Lung (tissue), 12 donors: ENCODE results near the gene UBA52. TPM values are rescaled to one million over a fixed set of nuclear protein-coding genes. Genes with fewer than 3 reads are reported as not detected.

Experiments used
- ATAC-seq: fragments of 200-7000 bp; cut with Tn5 transposase; one replicate; pipeline ENCODE4 v1.9.1; 2020; ENCODE audit warnings: moderate number of reproducible peaks; ENCODE audit not compliant: insufficient read depth, low FRiP score
- DNase-seq, 3 donors: peaks; one replicate each; pipeline ENCODE4 v3.0.0-alpha.2; 2013 to 2017
- H3K27ac ChIP-seq, 2 donors: one replicate each; pipeline ENCODE4 v1.5.1; 2013; ENCODE audit warnings: mild to moderate bottlenecking in 2 of 2, moderate library complexity in 2 of 2, control low read depth in 1 of 2, inconsistent platforms in 1 of 2, low read depth in 1 of 2, low read length in 1 of 2
- H3K27me3 ChIP-seq, 3 donors: one replicate each; pipeline ENCODE4 v1.5.1; 2013; ENCODE audit warnings: low read length in 2 of 3; ENCODE audit not compliant: control insufficient read depth in 3 of 3, insufficient read depth in 3 of 3
- H3K36me3 ChIP-seq, 4 donors: one replicate each; pipeline ENCODE4 v1.5.1; 2013; ENCODE audit warnings: low read length in 4 of 4, mild to moderate bottlenecking in 1 of 4, moderate library complexity in 1 of 4; ENCODE audit not compliant: control insufficient read depth in 4 of 4, insufficient read depth in 4 of 4
- H3K4me1 ChIP-seq, 5 donors: one replicate each; pipeline ENCODE4 v1.5.1; 2013; ENCODE audit warnings: low read length in 5 of 5, mild to moderate bottlenecking in 2 of 5, moderate library complexity in 1 of 5; ENCODE audit not compliant: control insufficient read depth in 5 of 5, insufficient read depth in 5 of 5
- H3K4me3 ChIP-seq: one replicate; pipeline ENCODE4 v1.5.1; 2013; ENCODE audit warnings: mild to moderate bottlenecking, control low read depth, moderate library complexity
- H3K9ac ChIP-seq, 2 donors: one replicate each; pipeline ENCODE4 v1.5.1; 2013; ENCODE audit warnings: low read length in 2 of 2, control low read depth in 1 of 2; ENCODE audit not compliant: insufficient read depth in 1 of 2
- H3K9me3 ChIP-seq, 4 donors: one replicate each; pipeline ENCODE4 v1.5.1; 2013; ENCODE audit warnings: low read length in 3 of 4, mild to moderate bottlenecking in 1 of 4, moderate library complexity in 1 of 4; ENCODE audit not compliant: control insufficient read depth in 4 of 4, insufficient read depth in 3 of 4
- WGBS, 2 donors: extraction: QIAGEN DNeasy Blood & Tissue Kit; methylation state at CpG; one replicate each; pipeline ENCODE4 v1.1.7; 2013; 5-methylcytosine and 5-hydroxymethylcytosine counted together
- polyA plus RNA-seq, 2 donors: library from polyadenylated mRNA; stranded (reverse); fragments of 200-250 nt; gene quantifications; one replicate each; pipeline ENCODE4 v1.2.1, GENCODE V29; 2013
- total RNA-seq, 2 donors: library from RNA; depleted of rRNA in 1 of 2; stranded (reverse); fragments of >200 nt in 1 of 2; gene quantifications; one replicate each; pipeline ENCODE4 v1.2.1, GENCODE V29; 2014 to 2021
- TF ChIP-seq, protein P1 (sequence below): IDR thresholded peaks from 2 replicates; pipeline ENCODE4 v1.5.1; 2012; ENCODE audit warnings: mild to moderate bottlenecking; ENCODE audit errors: control extremely low read depth, extremely low read depth
- donor health status: control.
- donor health status: control.
- donor health status: Bipolar disorder and iron deficiency.
- donor health status: healthy.
- donor health status: DM: yes; HTN: yes; CAD: no.

Gene UBA52
- total and polyA plus RNA-seq, 4 donors, result 689 to 1,266 (median 1,030) TPM

DNA sequence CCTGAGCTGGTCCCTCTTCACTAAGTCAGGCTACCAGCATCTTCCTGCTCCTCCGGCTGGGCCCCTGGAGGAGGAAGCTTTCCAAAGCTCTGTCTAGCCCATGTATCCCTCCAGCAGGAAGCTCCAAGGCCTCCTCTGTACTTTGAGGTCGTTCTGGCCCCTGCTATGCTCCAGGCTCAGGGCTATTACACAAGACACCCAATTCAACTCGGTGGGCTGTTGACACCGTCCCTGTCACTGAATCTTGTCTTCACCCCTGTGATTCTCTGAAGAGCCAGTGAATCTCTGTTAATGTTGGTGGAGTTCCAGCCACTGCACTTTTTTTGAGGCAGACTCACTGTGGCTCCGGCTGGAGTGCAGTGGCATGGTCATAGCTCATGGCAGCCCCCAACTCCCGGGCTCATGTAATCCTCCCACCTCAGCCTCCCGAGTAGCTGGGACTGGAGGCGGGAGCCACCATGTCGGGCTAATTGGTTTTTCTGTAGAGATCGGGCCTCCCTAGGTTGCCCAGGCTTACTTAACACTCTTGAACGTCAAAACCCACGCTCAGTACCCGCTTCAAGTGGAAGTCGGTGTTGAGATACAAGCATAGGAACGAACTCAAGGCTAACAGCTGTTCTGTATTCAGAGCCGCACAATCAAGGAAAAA, 16.4 kb downstream of the UBA52 start:
- TF ChIP-seq, protein P1, sequence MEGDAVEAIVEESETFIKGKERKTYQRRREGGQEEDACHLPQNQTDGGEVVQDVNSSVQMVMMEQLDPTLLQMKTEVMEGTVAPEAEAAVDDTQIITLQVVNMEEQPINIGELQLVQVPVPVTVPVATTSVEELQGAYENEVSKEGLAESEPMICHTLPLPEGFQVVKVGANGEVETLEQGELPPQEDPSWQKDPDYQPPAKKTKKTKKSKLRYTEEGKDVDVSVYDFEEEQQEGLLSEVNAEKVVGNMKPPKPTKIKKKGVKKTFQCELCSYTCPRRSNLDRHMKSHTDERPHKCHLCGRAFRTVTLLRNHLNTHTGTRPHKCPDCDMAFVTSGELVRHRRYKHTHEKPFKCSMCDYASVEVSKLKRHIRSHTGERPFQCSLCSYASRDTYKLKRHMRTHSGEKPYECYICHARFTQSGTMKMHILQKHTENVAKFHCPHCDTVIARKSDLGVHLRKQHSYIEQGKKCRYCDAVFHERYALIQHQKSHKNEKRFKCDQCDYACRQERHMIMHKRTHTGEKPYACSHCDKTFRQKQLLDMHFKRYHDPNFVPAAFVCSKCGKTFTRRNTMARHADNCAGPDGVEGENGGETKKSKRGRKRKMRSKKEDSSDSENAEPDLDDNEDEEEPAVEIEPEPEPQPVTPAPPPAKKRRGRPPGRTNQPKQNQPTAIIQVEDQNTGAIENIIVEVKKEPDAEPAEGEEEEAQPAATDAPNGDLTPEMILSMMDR, result no peak
- Histone ChIP-seq H3K9ac (peak overlapping the region in 1 of 2 donors; percentile 33), H3K4me1 (peaks cover 0 to 18% (median 6%) of the 10 kb centered on the region in 5 donors), H3K4me3 (no peak overlapping the region), H3K27me3 (no peaks in the 10 kb centered on the region), H3K36me3 (peaks cover 0 to 7% (median 5%) of the 10 kb centered on the region in 4 donors), H3K9me3 (no peaks in the 10 kb centered on the region), H3K27ac (peak overlapping the region; percentile 55 to 88)
- DNase-seq, result no peak
- ATAC-seq, result no peak
- WGBS, 2 donors, result 24 to 25% methylated on average over 16 of the region's 16 CpGs

DNA sequence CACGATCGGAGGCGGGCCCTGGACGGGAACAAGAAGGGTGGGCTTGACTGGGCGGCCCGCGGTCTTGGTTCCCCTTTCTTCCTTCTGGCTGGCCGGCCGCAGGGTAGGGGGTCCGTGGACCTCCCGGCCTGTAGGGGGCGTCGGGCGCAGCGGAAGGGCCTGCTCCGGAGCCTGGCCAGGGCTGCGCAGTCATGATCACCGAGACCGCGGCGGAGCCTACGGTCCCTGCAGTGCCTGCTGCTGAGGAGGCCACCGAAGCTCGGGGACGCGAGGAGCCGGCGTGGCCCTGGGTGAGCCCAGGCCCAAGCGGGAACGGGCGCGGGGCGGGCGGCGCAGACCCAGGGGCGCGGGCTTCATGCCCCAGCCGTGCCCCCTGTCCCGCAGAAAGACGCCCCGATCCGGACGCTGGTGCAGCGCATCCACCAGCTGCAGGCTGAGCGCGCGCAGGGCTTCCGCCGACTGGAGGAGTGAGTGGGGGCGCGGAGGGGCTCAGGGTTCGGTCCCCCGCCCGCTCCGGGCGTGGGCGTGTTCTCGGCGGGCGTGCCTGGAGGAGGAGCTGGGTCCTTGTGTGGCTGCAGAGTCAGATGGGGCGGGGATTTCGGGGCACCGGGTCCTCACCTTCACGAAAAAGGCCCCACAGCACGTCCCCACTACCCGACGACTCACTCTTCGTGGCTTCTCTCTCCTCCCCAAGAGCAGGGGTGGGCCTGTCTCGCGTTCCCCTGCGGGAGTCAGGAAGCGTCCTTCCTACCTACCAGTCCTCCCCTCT, 17.1 kb downstream of the UBA52 start, which contains the start of gene REX1BD:
Gene REX1BD (plus strand): TSS at position 188 of the 769 bp plus-strand sequence. CDS start 4 bp downstream, at position 192.
- WGBS, 2 donors, result 0 to 1% methylated on average over 61 to 72 of the region's 72 CpGs
- ATAC-seq (peak; percentile 93), DNase-seq (peak; percentile 91 to 93 (median 92))
- no peaks in the 10 kb centered on the region for H3K9me3 ChIP-seq
- H3K27ac ChIP-seq, result peak within 1 kb of the TSS; percentile 55 to 88
- H3K36me3 ChIP-seq, result peaks cover 0 to 7% (median 5%) of the 10 kb centered on the region in 4 donors
- H3K4me1 ChIP-seq, result peaks cover 0 to 18% (median 6%) of the 10 kb centered on the region in 5 donors
- H3K4me3 ChIP-seq, result peak within 1 kb of the TSS; percentile 64
- TF ChIP-seq, protein P1, result peak; percentile 62
- H3K27me3 ChIP-seq, result no peaks in the 10 kb centered on the region
- H3K9ac ChIP-seq, result peak within 1 kb of the TSS in 1 of 2 donors; percentile 33

DNA sequence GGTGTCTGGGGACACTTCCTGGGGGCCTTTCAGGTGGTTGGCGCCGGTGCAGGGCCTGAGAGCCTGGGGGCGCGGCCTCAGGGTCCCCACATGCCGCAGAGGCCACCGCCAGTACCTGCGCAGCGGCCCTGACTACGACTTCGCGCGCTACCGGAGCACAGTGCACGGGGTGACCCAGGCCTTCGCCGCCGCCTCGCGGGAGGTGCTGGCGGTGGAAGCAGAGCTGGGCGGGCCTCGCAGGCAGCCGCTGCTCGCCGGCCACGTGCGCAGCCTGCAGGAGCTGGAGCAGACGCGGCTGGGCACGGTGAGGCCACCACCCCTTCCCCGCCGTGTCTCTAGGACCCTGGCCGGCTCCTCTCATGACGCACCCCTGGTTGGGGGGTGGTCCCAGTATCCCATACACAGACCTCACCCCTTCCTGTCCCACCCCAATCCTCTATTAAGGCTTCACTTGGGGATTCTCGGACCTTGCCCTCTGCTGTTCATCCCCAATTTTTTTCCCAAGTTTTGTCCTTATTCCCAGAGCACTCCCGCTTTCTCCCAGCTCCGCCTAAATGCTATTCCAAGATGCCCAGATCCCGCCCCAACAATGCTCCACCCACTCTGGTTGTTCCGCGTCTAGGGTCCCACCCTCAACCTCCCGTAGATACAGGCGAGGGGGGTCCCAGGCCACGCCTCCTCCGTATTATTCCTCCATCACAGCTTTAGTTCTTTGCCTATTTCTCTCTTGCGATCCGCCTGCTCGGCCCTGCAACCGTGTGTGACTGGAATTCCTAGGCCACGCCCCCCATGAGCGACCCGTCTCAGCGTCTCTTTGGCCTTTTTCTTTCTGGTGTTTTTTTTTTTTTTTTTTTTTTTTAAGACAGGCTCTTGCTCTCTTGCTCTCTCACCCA, 18.0 kb downstream of the UBA52 start:
- WGBS, 2 donors, result 12 to 21% methylated on average over 43 to 52 of the region's 52 CpGs
- peak overlapping the region; percentile 55 to 88 for H3K27ac ChIP-seq
- peaks cover 0 to under 1% (median under 1%) of the 10 kb centered on the region in 3 donors for H3K27me3 ChIP-seq
- DNase-seq (peak; percentile 85 to 87 (median 87)), ATAC-seq (peak; percentile 44)
- H3K4me3 ChIP-seq, result peak overlapping the region; percentile 64
- peaks cover 0 to 21% (median 7%) of the 10 kb centered on the region in 5 donors for H3K4me1 ChIP-seq
- H3K36me3 ChIP-seq, result peaks cover 0 to 7% (median 5%) of the 10 kb centered on the region in 4 donors
- no peak overlapping the region for H3K9ac ChIP-seq
- no peaks in the 10 kb centered on the region for H3K9me3 ChIP-seq
- TF ChIP-seq, protein P1, result no peak
